Astrocyte (in vitro differentiated cells and primary cell): Measurements from ENCODE around the gene CSNK1D. TPM values are rescaled to one million over a fixed set of nuclear protein-coding genes. Genes with fewer than 3 reads are reported as not detected.

Experiments
- DNase-seq: peaks from one replicate; pipeline ENCODE4 v3.0.0-alpha.2; 2010; ENCODE audit warnings: low read depth
- FAIRE-seq: peaks from 2 replicates; lab custom pipeline; 2011; peaks lifted over from hg19 to GRCh38; lab: Jason Lieb, UNC
- H2AFZ ChIP-seq: 2 replicates; pipeline ENCODE4 v1.6.0; 2012; ENCODE audit warnings: low read depth, low read length, inconsistent platforms
- H3K27ac ChIP-seq: 2 replicates; pipeline ENCODE4 v1.5.1; 2011; ENCODE audit warnings: low read depth, low read length, inconsistent platforms
- H3K27me3 ChIP-seq: 2 replicates; pipeline ENCODE4 v1.6.0; 2011; ENCODE audit warnings: low read length, inconsistent platforms; ENCODE audit not compliant: insufficient read depth
- H3K36me3 ChIP-seq: 2 replicates; pipeline ENCODE4 v1.5.1; 2011; ENCODE audit warnings: low read length, inconsistent platforms; ENCODE audit not compliant: insufficient read depth
- H3K4me1 ChIP-seq: 2 replicates; pipeline ENCODE4 v1.5.1; 2011; ENCODE audit warnings: low read length, inconsistent platforms; ENCODE audit not compliant: insufficient read depth
- H3K4me2 ChIP-seq: 2 replicates; pipeline ENCODE4 v1.6.0; 2012; ENCODE audit warnings: low read length, inconsistent platforms
- H3K4me3 ChIP-seq: 2 replicates; pipeline ENCODE4 v1.5.1; 2011; ENCODE audit warnings: low read depth, mild to moderate bottlenecking, low read length, inconsistent platforms; ENCODE audit not compliant: insufficient read depth
- H3K79me2 ChIP-seq: 2 replicates; pipeline ENCODE4 v1.6.0; 2012; ENCODE audit warnings: mild to moderate bottlenecking, low read length, inconsistent platforms; ENCODE audit not compliant: insufficient read depth
- H3K9ac ChIP-seq: 2 replicates; pipeline ENCODE4 v1.6.0; 2012; ENCODE audit warnings: mild to moderate bottlenecking, low read length, inconsistent platforms
- H3K9me3 ChIP-seq: 2 replicates; pipeline ENCODE4 v1.5.1; 2012; ENCODE audit warnings: low read depth, mild to moderate bottlenecking, low read length, inconsistent platforms; ENCODE audit not compliant: insufficient read depth
- H4K20me1 ChIP-seq: 2 replicates; pipeline ENCODE4 v1.6.0; 2012; ENCODE audit warnings: low read length, inconsistent platforms; ENCODE audit not compliant: insufficient read depth
- H3K27ac Mint-ChIP-seq: one replicate; pipeline ENCODE4 v1.8.0; 2021; ENCODE audit warnings: mild to moderate bottlenecking, mixed read lengths; ENCODE audit not compliant: unreplicated experiment
- H3K27me3 Mint-ChIP-seq: one replicate; pipeline ENCODE4 v1.8.0; 2021; ENCODE audit warnings: low read depth, mixed read lengths; ENCODE audit not compliant: unreplicated experiment
- H3K36me3 Mint-ChIP-seq: one replicate; pipeline ENCODE4 v1.8.0; 2021; ENCODE audit warnings: low read depth, mixed read lengths; ENCODE audit not compliant: unreplicated experiment
- H3K4me1 Mint-ChIP-seq: one replicate; pipeline ENCODE4 v1.8.0; 2021; ENCODE audit warnings: low read depth, mixed read lengths; ENCODE audit not compliant: unreplicated experiment
- H3K4me3 Mint-ChIP-seq: one replicate; pipeline ENCODE4 v1.8.0; 2021; ENCODE audit warnings: mild to moderate bottlenecking, moderate library complexity, mixed read lengths; ENCODE audit not compliant: unreplicated experiment
- H3K9me3 Mint-ChIP-seq: one replicate; pipeline ENCODE4 v1.8.0; 2021; ENCODE audit warnings: mild to moderate bottlenecking, mixed read lengths; ENCODE audit not compliant: unreplicated experiment
- CTCF ChIP-seq: IDR thresholded peaks from 2 replicates; pipeline ENCODE4 v1.5.1; 2011; ENCODE audit warnings: low read depth, mild to moderate bottlenecking, inconsistent platforms, low read length, moderate library complexity; ENCODE audit not compliant: insufficient read depth
- EZH2 ChIP-seq: IDR thresholded peaks from 2 replicates; pipeline ENCODE4 v1.6.1; 2012; ENCODE audit warnings: mild to moderate bottlenecking, low read length, inconsistent platforms; ENCODE audit not compliant: insufficient read depth
- total RNA-seq: library from RNA; stranded (reverse); gene quantifications from 2 replicates; pipeline ENCODE4 v1.2.1, GENCODE V29; 2021

The CSNK1D gene
- total RNA-seq, 1 donor from 2014 or later, result 153 TPM

GRCh38 chr17:82219753-82220709, 53.5 kb downstream of the CSNK1D start:
- no peak overlapping the region for H3K4me3 Mint-ChIP-seq
- Histone ChIP-seq H3K9me3 (no peaks in the 10 kb centered on the region), H3K79me2 (no peaks in the 10 kb centered on the region), H3K27me3 (no peaks in the 10 kb centered on the region), H3K4me2 (no peak overlapping the region), H3K9ac (no peak overlapping the region), H3K4me1 (peaks cover 33% of the 10 kb centered on the region), H2AFZ (no peak overlapping the region), H3K4me3 (no peak overlapping the region), H4K20me1 (no peaks in the 10 kb centered on the region), H3K27ac (no peak overlapping the region), H3K36me3 (no peaks in the 10 kb centered on the region)
- H3K36me3 Mint-ChIP-seq, result no peaks in the 10 kb centered on the region
- H3K27me3 Mint-ChIP-seq, result no peaks in the 10 kb centered on the region
- FAIRE-seq, result no peak
- H3K4me1 Mint-ChIP-seq, result peaks cover 8% of the 10 kb centered on the region
- H3K27ac Mint-ChIP-seq, result no peak overlapping the region
- no peak for TF ChIP-seq EZH2
- no peak for TF ChIP-seq CTCF
- H3K9me3 Mint-ChIP-seq, result no peaks in the 10 kb centered on the region
- no peak for DNase-seq

GRCh38 chr17:82219083-82219482, 54.4 kb downstream of the CSNK1D start:
- Histone ChIP-seq H3K27ac (no peak overlapping the region), H3K9me3 (no peaks in the 10 kb centered on the region), H2AFZ (no peak overlapping the region), H3K27me3 (no peaks in the 10 kb centered on the region), H3K79me2 (no peaks in the 10 kb centered on the region), H3K4me1 (peaks cover 39% of the 10 kb centered on the region), H3K36me3 (no peaks in the 10 kb centered on the region), H3K4me3 (no peak overlapping the region), H3K4me2 (no peak overlapping the region), H3K9ac (no peak overlapping the region), H4K20me1 (no peaks in the 10 kb centered on the region)
- DNase-seq (no peak), FAIRE-seq (no peak)
- TF ChIP-seq EZH2 (no peak), CTCF (no peak)
- Mint-ChIP-seq H3K9me3 (no peaks in the 10 kb centered on the region), H3K4me3 (no peak overlapping the region), H3K4me1 (peaks cover 10% of the 10 kb centered on the region), H3K27ac (no peak overlapping the region), H3K36me3 (no peaks in the 10 kb centered on the region), H3K27me3 (no peaks in the 10 kb centered on the region)
